Mucosa of stomach (tissue), 1 donor: ENCODE measurements around the gene PEPD.

Experiments
- H3K27me3 ChIP-seq: one replicate; pipeline ENCODE4 v1.7.0; 2013; ENCODE audit warnings: mild to moderate bottlenecking, low read length; ENCODE audit not compliant: control insufficient read depth, insufficient read depth
- H3K36me3 ChIP-seq: one replicate; pipeline ENCODE4 v1.7.0; 2013; ENCODE audit warnings: low read length; ENCODE audit not compliant: control insufficient read depth, insufficient read depth
- H3K4me1 ChIP-seq: one replicate; pipeline ENCODE4 v1.7.0; 2013; ENCODE audit warnings: mild to moderate bottlenecking, low read length; ENCODE audit not compliant: control insufficient read depth, insufficient read depth
- H3K4me3 ChIP-seq: one replicate; pipeline ENCODE4 v1.7.0; 2013; ENCODE audit warnings: low read length
- H3K9ac ChIP-seq: one replicate; pipeline ENCODE4 v1.7.0; 2013; ENCODE audit warnings: mild to moderate bottlenecking, low read length, moderate library complexity
- H3K9me3 ChIP-seq: one replicate; pipeline ENCODE4 v1.7.0; 2013; ENCODE audit warnings: mild to moderate bottlenecking, low read length, moderate library complexity; ENCODE audit not compliant: control insufficient read depth
- donor health status: Pancreatic carcinoma.

PEPD gene

DNA sequence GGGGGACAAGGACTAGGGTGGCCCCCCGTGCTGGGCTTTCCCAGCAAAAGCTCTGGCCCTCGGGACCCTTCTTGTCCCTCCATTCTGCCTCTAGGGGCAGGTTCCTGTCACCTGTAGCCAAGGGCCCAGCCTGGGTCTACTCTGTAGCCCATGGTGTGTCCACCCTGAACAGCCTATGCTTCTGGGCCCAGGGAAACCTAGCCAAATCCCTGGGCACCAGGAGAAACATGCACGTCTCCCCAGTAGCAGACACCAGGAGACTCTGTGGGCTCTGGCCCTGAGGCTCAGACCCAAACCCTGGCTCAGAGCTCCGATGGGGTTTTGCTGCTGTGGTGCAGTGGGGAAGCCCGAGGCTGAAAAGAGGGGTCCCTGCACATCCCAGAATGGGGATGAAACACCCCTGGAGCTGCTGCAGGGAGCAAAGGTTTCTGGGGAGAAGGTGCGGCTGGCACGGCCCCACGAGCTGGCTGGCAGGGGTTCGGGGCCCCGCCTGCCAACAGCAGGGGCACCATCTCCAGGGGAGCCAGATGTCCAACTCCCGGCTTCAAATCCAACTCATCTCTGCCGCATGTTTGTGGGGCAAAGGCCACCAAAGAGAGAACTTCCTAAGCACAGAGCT is 129.9 kb downstream of the PEPD start:
- H3K4me1 ChIP-seq, result peaks cover 37% of the 10 kb centered on the region
- H3K9me3 ChIP-seq, result no peaks in the 10 kb centered on the region
- no peaks in the 10 kb centered on the region for H3K27me3 ChIP-seq
- no peaks in the 10 kb centered on the region for H3K36me3 ChIP-seq
- no peak overlapping the region for H3K9ac ChIP-seq
- H3K4me3 ChIP-seq, result no peak overlapping the region

DNA sequence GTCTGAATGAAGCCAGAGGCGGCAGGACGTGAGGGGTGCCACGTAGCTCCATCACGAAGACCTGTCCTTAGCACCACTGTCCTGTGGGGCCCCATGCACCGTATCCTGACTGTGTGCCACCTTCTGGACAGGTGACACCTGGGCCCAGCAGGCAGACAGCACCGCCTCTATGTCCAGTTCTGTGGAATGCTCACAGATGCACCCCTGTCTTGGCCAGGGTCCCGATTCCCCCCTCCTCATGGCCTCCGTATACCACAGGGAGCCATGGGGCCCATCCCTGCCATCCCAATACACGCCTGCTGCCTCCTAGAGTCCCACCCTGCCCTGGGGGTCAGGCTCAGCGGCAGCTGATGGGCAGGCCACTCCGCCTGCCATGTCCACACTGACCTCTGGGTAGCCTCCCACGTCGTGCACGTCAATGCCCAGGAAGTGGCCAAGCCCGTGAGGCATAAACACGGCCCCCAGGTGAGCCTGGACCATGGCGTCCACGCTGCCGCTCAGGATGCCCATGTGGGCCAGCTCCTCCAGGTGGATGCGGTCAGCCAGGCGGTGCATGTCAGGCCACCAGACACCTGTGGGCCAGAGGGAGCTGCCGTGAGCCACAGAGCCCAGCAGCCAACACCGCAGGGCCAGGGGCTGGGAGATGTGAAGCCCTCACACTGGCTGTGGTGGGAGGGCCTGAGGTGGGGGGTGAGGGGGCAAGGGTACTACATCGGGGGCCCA is 130.5 kb downstream of the PEPD start:
- H3K9ac ChIP-seq, result no peak overlapping the region
- H3K27me3 ChIP-seq, result no peaks in the 10 kb centered on the region
- peaks cover 37% of the 10 kb centered on the region for H3K4me1 ChIP-seq
- H3K4me3 ChIP-seq, result no peak overlapping the region
- H3K36me3 ChIP-seq, result no peaks in the 10 kb centered on the region
- H3K9me3 ChIP-seq, result no peaks in the 10 kb centered on the region

DNA sequence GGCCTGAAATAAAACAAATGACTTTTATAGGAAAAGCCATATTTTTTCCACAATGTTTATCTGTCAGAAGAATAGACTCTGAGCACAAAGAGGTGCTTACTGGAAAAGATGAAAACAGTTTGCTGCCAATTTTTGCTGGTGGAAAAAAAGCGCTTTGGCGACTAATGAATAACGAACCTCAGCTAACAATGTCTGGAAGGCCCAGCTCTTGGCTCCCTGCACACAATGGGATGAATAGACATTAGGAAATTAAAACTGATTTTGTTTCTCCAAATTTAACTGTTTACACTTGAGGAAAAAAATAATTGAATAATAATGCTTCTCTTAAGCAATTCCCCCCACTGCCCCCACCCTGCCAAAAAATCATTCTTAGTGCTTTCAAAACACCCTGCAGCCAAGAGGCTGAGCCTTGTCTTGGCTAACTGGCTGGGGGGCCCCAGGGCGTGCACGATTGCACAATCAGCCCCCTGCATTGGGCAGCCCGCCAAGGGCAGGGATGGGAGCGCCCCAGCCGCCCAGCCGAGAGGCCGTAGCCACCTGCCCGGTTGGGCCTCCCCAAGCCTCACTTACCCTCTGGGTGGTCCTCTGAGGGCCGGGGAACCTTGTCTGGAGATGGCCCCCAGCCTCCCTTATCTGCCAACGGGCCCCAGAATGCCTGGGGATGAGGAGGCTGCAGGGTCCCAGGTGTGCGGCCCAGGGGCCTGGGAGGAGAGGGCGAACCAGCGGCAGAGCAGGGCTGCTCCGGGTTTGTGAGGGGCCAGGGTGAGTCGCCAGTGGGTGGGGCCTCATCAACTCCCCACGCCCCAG is 131.3 kb downstream of the PEPD start:
- no peaks in the 10 kb centered on the region for H3K27me3 ChIP-seq
- H3K36me3 ChIP-seq, result no peaks in the 10 kb centered on the region
- H3K9ac ChIP-seq, result no peak overlapping the region
- H3K4me3 ChIP-seq, result no peak overlapping the region
- H3K4me1 ChIP-seq, result peaks cover 34% of the 10 kb centered on the region
- no peaks in the 10 kb centered on the region for H3K9me3 ChIP-seq

DNA sequence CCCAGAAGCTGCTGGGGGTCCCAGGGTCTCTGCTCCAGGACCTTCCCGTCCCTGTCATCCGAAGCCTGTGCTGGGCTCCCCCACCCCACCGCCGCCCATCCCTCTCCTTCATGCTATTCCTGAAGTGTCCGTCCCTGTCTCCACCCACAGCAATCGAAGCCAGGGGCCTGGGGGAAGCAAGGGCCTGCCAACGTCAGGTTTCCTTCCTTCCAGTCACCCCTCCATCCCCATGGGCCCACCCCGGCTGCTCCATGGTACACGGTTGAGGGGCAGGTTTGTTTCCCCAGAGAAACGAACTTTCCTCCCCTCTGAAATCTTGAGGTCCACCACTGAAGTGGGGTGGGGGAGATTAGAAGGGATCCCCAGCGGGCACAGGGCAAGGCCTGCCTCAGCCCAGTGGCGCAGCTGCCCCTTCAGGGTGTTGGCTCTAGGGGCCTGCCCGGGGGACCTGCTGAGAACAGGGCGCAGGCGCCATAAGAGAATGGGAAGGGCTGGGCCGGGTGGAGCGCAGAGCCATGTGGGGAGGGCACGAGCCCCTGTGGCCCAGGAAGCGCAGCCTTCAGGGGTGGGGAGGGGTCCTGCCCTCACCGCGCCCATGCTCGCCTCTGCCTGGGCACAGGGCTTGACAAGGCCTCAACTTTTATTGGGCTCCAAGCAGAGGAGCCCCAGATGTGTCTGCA is 132.0 kb downstream of the PEPD start:
- peaks cover 34% of the 10 kb centered on the region for H3K4me1 ChIP-seq
- H3K27me3 ChIP-seq, result no peaks in the 10 kb centered on the region
- no peaks in the 10 kb centered on the region for H3K36me3 ChIP-seq
- no peak overlapping the region for H3K4me3 ChIP-seq
- H3K9me3 ChIP-seq, result no peaks in the 10 kb centered on the region
- H3K9ac ChIP-seq, result no peak overlapping the region

DNA sequence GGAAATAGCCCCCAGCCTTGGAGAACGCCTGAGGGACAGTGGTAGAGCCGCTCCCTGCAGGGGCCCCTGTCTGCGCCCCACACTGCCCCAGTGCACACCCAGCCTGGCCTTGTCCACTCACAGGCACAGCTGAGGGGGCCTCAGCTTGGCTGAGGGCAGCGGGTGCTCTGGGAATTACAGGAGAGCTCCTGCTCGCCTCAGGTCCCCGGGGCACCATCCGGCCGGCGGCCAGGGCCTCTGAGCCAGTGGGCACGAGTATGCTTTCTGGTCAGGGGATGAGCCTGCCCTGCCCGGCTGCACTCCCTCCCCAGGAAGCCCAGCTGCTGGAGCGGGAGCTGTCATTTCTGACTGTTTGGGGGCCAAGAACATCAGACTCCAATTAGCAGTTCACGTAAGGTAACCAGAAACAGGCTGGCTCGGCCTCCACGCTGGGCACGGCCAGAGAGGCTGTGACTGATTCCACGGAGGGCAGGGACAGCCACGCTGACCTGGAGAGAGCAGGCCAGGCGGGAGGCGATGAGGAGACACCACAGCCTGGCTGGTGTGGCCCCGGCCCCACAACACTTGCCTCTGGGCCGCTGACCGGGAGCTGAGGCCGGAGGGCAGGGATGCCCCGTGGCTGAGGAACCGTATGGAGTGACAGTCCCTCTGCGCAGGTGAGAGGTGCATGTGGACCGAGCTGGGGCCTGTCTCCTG is 132.7 kb downstream of the PEPD start:
- no peak overlapping the region for H3K4me3 ChIP-seq
- peaks cover 29% of the 10 kb centered on the region for H3K4me1 ChIP-seq
- peaks cover 3% of the 10 kb centered on the region for H3K36me3 ChIP-seq
- no peak overlapping the region for H3K9ac ChIP-seq
- no peaks in the 10 kb centered on the region for H3K9me3 ChIP-seq
- H3K27me3 ChIP-seq, result no peaks in the 10 kb centered on the region

DNA sequence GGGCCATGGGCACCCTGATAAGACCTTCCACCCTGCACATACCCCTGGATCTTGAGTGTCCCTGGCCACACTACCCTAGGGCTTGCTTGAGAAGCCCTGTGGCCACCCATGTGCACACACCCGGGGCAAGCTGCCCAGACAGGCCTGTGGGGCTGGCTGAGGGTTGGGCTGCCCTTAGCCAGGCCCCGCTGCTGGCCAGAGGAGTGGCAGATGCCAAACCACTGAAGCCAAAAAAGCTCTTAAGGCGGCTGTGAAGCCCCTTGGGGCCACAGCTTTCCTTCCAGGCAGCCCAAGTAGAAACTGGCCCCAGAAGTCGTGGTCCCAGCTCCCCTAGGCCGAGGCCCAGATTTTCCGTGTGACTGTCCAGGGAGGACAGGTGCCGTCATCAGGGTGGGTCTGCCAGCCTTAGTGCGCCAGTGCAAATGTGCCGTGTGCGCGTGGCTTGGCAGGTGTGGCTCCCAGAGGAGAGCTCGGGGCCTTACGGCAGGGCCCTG is 133.3 kb downstream of the PEPD start:
- H3K4me1 ChIP-seq, result peaks cover 24% of the 10 kb centered on the region
- H3K4me3 ChIP-seq, result no peak overlapping the region
- H3K9me3 ChIP-seq, result no peaks in the 10 kb centered on the region
- H3K27me3 ChIP-seq, result no peaks in the 10 kb centered on the region
- peaks cover 4% of the 10 kb centered on the region for H3K36me3 ChIP-seq
- H3K9ac ChIP-seq, result no peak overlapping the region

DNA sequence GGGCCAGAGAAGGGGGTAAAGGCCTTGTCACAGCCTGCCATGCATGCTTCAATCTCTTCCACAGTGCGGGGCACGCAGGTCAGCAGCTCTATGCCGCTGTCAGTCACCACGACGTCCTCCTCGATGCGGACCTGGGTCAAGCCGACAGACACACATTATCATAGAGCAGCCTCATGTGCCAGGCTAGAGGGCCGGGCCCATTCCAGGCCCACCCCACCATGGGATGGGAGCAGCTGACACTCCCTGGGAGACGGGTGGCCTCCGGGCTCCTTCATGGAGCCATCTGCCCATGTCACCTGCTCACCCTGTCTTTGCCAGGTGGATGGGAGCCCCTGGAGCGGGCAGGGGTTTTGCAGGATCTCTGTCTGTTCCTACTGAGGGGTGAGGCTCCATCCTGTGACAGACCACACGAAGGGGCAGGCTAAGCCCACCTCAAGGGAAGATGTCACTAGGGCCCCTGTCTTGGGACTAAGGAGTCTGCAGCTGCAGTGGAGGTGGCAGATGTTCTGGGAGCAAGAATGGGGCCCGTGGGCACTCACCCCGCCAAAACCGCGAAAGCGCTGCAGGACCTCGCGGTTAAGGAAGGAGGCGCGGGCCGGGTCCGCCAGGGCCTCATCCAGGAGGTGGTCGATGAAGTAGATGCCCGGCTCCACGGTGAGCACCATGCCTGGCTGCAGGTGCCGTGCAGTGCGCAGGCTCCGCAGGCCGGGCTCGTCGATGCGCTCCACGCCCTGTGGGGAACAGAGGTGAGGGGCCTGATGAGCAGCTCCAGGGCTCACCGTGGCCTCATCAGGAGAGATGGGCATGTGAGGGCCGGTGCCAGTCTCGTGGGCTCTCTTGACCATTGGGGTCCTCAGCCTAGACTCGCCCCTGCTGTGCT is 134.0 kb downstream of the PEPD start:
- no peak overlapping the region for H3K9ac ChIP-seq
- H3K4me3 ChIP-seq, result no peak overlapping the region
- peaks cover 4% of the 10 kb centered on the region for H3K36me3 ChIP-seq
- H3K9me3 ChIP-seq, result no peaks in the 10 kb centered on the region
- no peaks in the 10 kb centered on the region for H3K27me3 ChIP-seq
- peaks cover 22% of the 10 kb centered on the region for H3K4me1 ChIP-seq

DNA sequence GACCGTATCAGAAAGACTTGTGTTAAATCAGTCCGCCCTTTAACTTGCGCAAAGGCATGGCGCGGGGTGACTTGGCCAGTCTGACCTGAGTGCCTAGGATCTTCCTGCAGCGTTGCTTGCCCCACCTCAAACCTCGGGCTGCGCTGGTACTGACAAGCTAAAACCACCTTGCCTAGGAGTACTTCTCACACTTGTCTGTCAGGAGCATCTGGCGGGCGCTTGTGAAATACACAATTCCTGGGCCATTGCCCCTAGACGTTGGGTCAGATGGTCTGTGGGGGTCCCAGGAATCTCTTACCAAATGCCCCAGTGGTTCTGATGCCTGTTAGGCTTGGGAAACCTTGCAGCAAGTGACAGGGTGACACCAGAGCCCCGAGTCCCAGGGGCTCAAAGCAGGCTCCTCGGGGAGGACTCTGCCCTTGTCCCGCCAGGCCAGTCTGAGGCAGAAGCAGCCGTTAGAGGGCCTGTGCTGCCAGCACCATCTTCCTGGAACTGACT is 135.2 kb downstream of the PEPD start:
- Histone ChIP-seq H3K4me1 (peaks cover 11% of the 10 kb centered on the region), H3K36me3 (peaks cover 4% of the 10 kb centered on the region), H3K4me3 (no peak overlapping the region), H3K27me3 (no peaks in the 10 kb centered on the region), H3K9ac (no peak overlapping the region), H3K9me3 (no peaks in the 10 kb centered on the region)

DNA sequence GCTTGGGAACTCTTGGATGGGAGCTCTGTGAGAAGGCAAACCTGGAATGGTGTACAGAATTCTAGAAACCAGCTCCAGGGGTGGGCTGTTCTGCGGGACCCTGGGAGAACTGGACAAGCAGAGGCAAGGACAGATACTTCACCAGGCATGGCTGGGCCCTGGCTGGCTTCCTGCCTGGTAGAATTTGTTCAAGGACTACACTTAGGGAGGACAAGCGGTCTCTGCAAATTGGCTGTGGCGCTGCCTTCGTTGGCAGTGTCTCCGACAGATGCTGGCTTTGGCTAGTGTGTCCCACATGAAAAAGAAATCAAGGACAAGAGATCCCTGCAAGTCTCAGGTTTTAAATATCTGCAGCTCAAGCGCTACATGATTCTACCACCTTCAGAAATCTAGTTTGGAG is 135.6 kb downstream of the PEPD start:
- Histone ChIP-seq H3K4me1 (peaks cover 9% of the 10 kb centered on the region), H3K9me3 (no peaks in the 10 kb centered on the region), H3K27me3 (no peaks in the 10 kb centered on the region), H3K9ac (no peak overlapping the region), H3K4me3 (no peak overlapping the region), H3K36me3 (peaks cover 4% of the 10 kb centered on the region)

DNA sequence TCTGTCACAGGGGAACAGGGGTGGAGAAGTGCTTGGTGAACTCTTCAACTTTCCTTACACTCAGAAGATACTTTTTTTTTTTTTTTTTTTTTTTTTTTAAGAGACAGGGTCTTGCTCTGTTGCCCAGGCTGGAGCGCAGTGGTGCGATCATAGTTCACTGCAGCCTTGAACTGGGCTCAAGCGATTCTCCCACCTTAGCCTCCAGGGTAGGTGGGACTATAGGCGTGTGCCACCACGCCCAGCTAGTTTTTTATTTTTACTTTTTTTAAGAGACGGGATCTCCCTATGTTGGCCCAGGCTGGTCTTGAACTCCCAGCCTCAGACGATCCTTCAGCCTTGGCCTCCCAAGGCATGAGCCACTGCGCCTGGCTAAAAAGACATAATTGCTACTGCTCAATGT is 136.6 kb downstream of the PEPD start:
- Histone ChIP-seq H3K4me3 (no peak overlapping the region), H3K9me3 (no peaks in the 10 kb centered on the region), H3K4me1 (no peaks in the 10 kb centered on the region), H3K9ac (no peak overlapping the region), H3K27me3 (no peaks in the 10 kb centered on the region), H3K36me3 (peaks cover 4% of the 10 kb centered on the region)
